K562 (cell line): ENCODE data around the gene TAF8. TPM values are rescaled to one million over a fixed set of nuclear protein-coding genes. Genes with fewer than 3 reads are reported as not detected.

Experiments
- ATF1 ChIP-seq, 2 experiments: fragments of 450-650 bp in 1 of 2; IDR thresholded peaks; 2 replicates each; pipeline ENCODE4 v1.6.1; 2016; ENCODE audit warnings: missing compliant biosample characterization in 1 of 2, missing genetic modification characterization in 1 of 2
- CBX3 ChIP-seq, 2 experiments: IDR thresholded peaks; 1 replicate in 1 of 2; 2 replicates in 1 of 2; pipeline ENCODE4 v1.6.1; 2012; ENCODE audit warnings: inconsistent platforms in 2 of 2, low read length in 2 of 2, borderline replicate concordance in 1 of 2, control low read depth in 1 of 2
- CHD4 ChIP-seq: fragments of 200-600 bp; sonication (generic); IDR thresholded peaks from 3 replicates; pipeline ENCODE4 v1.6.1; 2012; ENCODE audit warnings: low read depth, mild to moderate bottlenecking, mixed read lengths, low read length, inconsistent platforms; ENCODE audit not compliant: insufficient read depth, insufficient replicate concordance, poor library complexity, severe bottlenecking
- CTBP1 ChIP-seq: fragments of 450-650 bp; IDR thresholded peaks from 2 replicates; pipeline ENCODE4 v1.6.1; 2016; ENCODE audit warnings: borderline replicate concordance
- DPF2 ChIP-seq: fragments of 450-650 bp; IDR thresholded peaks from 2 replicates; pipeline ENCODE4 v1.6.1; 2016
- EHMT2 ChIP-seq: fragments of 450-650 bp; IDR thresholded peaks from 2 replicates; pipeline ENCODE4 v1.6.1; 2018; ENCODE audit warnings: antibody characterized with exemption
- FOXJ2 ChIP-seq: fragments of 200-800 bp; sonication (Bioruptor generic); IDR thresholded peaks from 2 replicates; pipeline ENCODE4 v1.6.1; 2016; ENCODE audit warnings: missing genetic modification characterization, missing compliant biosample characterization
- KAT2B ChIP-seq: IDR thresholded peaks from one replicate; pipeline ENCODE4 v1.6.1; 2012; ENCODE audit warnings: low read depth, mild to moderate bottlenecking, control low read depth, inconsistent platforms, low read length, moderate library complexity
- KDM2B ChIP-seq: fragments of 250-450 bp; sonication (Bioruptor Pico); IDR thresholded peaks from 2 replicates; pipeline ENCODE4 v1.8.0; 2021; ENCODE audit warnings: mild to moderate bottlenecking, moderate library complexity
- NCOA4 ChIP-seq: fragments of 450-650 bp; IDR thresholded peaks from 2 replicates; pipeline ENCODE4 v1.6.1; 2018; ENCODE audit warnings: mild to moderate bottlenecking; ENCODE audit not compliant: partially characterized antibody
- NCOA6 ChIP-seq: fragments of 450-650 bp; IDR thresholded peaks from 2 replicates; pipeline ENCODE4 v1.6.1; 2017; ENCODE audit warnings: mild to moderate bottlenecking
- NR2C1 ChIP-seq, 2 experiments: fragments of 450-650 bp; IDR thresholded peaks; 2 replicates each; pipeline ENCODE4 v1.6.1; 2017; ENCODE audit warnings: mild to moderate bottlenecking in 2 of 2, antibody characterized with exemption in 1 of 2, inconsistent platforms in 1 of 2, missing compliant biosample characterization in 1 of 2, missing genetic modification characterization in 1 of 2
- POLR3A ChIP-seq: IDR thresholded peaks from 2 replicates; pipeline ENCODE4 v1.6.1; 2011; ENCODE audit warnings: borderline replicate concordance, mild to moderate bottlenecking, moderate library complexity; ENCODE audit not compliant: insufficient read length, insufficient read depth; ENCODE audit errors: extremely low read depth
- SMAD3 ChIP-seq: fragments of 450-650 bp; formaldehyde crosslinking; conservative IDR thresholded peaks from 2 replicates; pipeline ENCODE4 v1.4.0; 2020; ENCODE audit warnings: mild to moderate bottlenecking
- SMARCC2 ChIP-seq: fragments of 450-650 bp; IDR thresholded peaks from 2 replicates; pipeline ENCODE4 v1.6.1; 2017; ENCODE audit warnings: antibody characterized with exemption, moderate library complexity, mild to moderate bottlenecking, low read depth
- STAT5A ChIP-seq: IDR thresholded peaks from 2 replicates; pipeline ENCODE4 v1.6.1; 2012; ENCODE audit warnings: low read length, inconsistent platforms, borderline replicate concordance
- STAT5B ChIP-seq: fragments of 250-450 bp; sonication (Bioruptor Pico); IDR thresholded peaks from 2 replicates; pipeline ENCODE4 v1.8.0; 2021; ENCODE audit warnings: mild to moderate bottlenecking, inconsistent platforms
- THAP12 ChIP-seq: fragments of 250-450 bp; sonication (Bioruptor Pico); IDR thresholded peaks from 2 replicates; pipeline ENCODE4 v1.9.0; 2021; ENCODE audit warnings: mild to moderate bottlenecking, inconsistent platforms
- WHSC1 ChIP-seq: IDR thresholded peaks from one replicate; pipeline ENCODE4 v1.6.1; 2012; ENCODE audit warnings: low read length, control low read depth, inconsistent platforms
- ZBTB43 ChIP-seq: sonication (generic); formaldehyde crosslinking; IDR thresholded peaks from 2 replicates; pipeline ENCODE4 v1.8.0; 2023; ENCODE audit warnings: mild to moderate bottlenecking, missing genetic modification reagents
- ZBTB7A ChIP-seq: IDR thresholded peaks from 2 replicates; pipeline ENCODE4 v1.6.1; 2011; ENCODE audit warnings: low read depth, mild to moderate bottlenecking, low read length, moderate library complexity, borderline replicate concordance; ENCODE audit not compliant: control insufficient read depth
- ZFP36 ChIP-seq: fragments of 150-350 bp; IDR thresholded peaks from 2 replicates; pipeline ENCODE4 v1.6.1; 2018; ENCODE audit warnings: low read length, low read depth; ENCODE audit not compliant: partially characterized antibody
- ZFX ChIP-seq: sonication (generic); formaldehyde crosslinking; IDR thresholded peaks from 2 replicates; pipeline ENCODE4 v1.8.0; 2022; ENCODE audit warnings: mild to moderate bottlenecking, missing genetic modification reagents, moderate library complexity
- ZNF699 ChIP-seq: fragments of 250-450 bp; sonication (Bioruptor Pico); IDR thresholded peaks from 2 replicates; pipeline ENCODE4 v1.8.0; 2021; ENCODE audit warnings: mild to moderate bottlenecking, moderate library complexity; ENCODE audit not compliant: insufficient replicate concordance
- ZNF717 ChIP-seq: fragments of 250-450 bp; sonication (Bioruptor Pico); IDR thresholded peaks from 2 replicates; pipeline ENCODE4 v1.5.0; 2021
- polyA plus RNA-seq, 8 experiments: library from polyadenylated mRNA; depleted of rRNA in 4 of 8; stranded (reverse) in 5 of 8; unstranded in 3 of 8; fragments of >200 nt; fragmentation: Nextera tagmentation in 2 of 8; fragmentation: Illumina TruSeq in 1 of 8; extraction: Ambion mirVana in 2 of 8; extraction: Trizol in 1 of 8; gene quantifications; 2 replicates each; pipeline versions ENCODE4 v1.2.1 to v1.2.3, GENCODE V29; 2011 to 2014; ENCODE audit warnings: inconsistent platforms in 1 of 8, missing spikeins in 1 of 8
- total RNA-seq, 7 experiments: library from RNA; depleted of rRNA in 6 of 7; stranded (reverse); fragments of >200 nt in 6 of 7; fragmentation: Illumina TruSeq in 2 of 7; extraction: Trizol in 2 of 7; gene quantifications; 2 replicates each; pipeline versions ENCODE4 v1.2.1 to v1.2.3, GENCODE V29; 2011 to 2021; ENCODE audit warnings: low replicate concordance in 1 of 7

Gene TAF8
- total and polyA plus RNA-seq, 9 of the 15 experiments (the other 6 are each of a cell fraction or from before 2014, with no cell fraction given), result 29.4 to 84.0 (median 52.6) TPM

GRCh38 chr6:42050297-42051267 is at the start of gene TAF8 (continued):
- TF ChIP-seq ZBTB43 (CRISPR knock-in tag), result no peak
- TF ChIP-seq NCOA6, result no peak
- no peak for TF ChIP-seq EHMT2
- no peak; the same call in 1 of the 2 replicates for TF ChIP-seq DPF2
- no peak for TF ChIP-seq KDM2B (CRISPR knock-in tag)
- TF ChIP-seq ZFP36, result no peak
- no peak for TF ChIP-seq KAT2B
- TF ChIP-seq NCOA4, result no peak
- TF ChIP-seq POLR3A, result no peak
- no peak for TF ChIP-seq SMARCC2
- peak; percentile 75; the same call in 1 of the 2 replicates for TF ChIP-seq SMAD3
- TF ChIP-seq NR2C1 (IDR thresholded peaks at IDR 0.05), result peak; percentile 78
- TF ChIP-seq NR2C1 (tag; IDR thresholded peaks at IDR 0.05), result peak; percentile 80
- no peak for TF ChIP-seq ZNF717
- peak; percentile 97 for TF ChIP-seq ZFX (CRISPR knock-in tag)
- TF ChIP-seq STAT5B (CRISPR knock-in tag), result no peak
- TF ChIP-seq ZBTB7A, result peak; percentile 97
- TF ChIP-seq THAP12 (CRISPR knock-in tag), result peak; percentile 96
- TF ChIP-seq ATF1 (CRISPR knock-in tag; IDR thresholded peaks at IDR 0.05), result 0 out of 2 replicates have a peak, but pooled peaks have one; percentile 20
- peak; percentile 96 for TF ChIP-seq ATF1 (tag; IDR thresholded peaks at IDR 0.05)
- peak in 1 of 2 experiments; percentile 86; a peak in 1 of 3 replicates for TF ChIP-seq CBX3 (IDR thresholded peaks at IDR 0.05; ENCODE audit: borderline replicate concordance in 1 of 2, low read length in 2 of 2)
- no peak for TF ChIP-seq WHSC1
- peak; percentile 63; the same call in 1 of the 2 replicates for TF ChIP-seq CTBP1
- TF ChIP-seq FOXJ2 (tag), result no peak
- TF ChIP-seq ZNF699 (CRISPR knock-in tag), result no peak
- TF ChIP-seq STAT5A, result 0 out of 2 replicates have a peak, but pooled peaks have one; percentile 12
- TF ChIP-seq CHD4, result no peak
